CD4-positive, alpha-beta T cell treated with Interleukin-1 beta for 1 hour (primary cell): Measurements from ENCODE around the gene EDC3.
A peak's percentile ranks its signal among the peaks of the same experiment; 100 is the strongest.
"Not testable (repeated sequence)": the region's sequence is repeated elsewhere in the genome, so short reads cannot be mapped to it uniquely, and the experiment has no call there.

Source experiments
- DNase-seq, 2 donors: peaks; one replicate each; pipeline ENCODE4 v3.0.0-alpha.2; 2020 to 2022

EDC3 gene

DNA sequence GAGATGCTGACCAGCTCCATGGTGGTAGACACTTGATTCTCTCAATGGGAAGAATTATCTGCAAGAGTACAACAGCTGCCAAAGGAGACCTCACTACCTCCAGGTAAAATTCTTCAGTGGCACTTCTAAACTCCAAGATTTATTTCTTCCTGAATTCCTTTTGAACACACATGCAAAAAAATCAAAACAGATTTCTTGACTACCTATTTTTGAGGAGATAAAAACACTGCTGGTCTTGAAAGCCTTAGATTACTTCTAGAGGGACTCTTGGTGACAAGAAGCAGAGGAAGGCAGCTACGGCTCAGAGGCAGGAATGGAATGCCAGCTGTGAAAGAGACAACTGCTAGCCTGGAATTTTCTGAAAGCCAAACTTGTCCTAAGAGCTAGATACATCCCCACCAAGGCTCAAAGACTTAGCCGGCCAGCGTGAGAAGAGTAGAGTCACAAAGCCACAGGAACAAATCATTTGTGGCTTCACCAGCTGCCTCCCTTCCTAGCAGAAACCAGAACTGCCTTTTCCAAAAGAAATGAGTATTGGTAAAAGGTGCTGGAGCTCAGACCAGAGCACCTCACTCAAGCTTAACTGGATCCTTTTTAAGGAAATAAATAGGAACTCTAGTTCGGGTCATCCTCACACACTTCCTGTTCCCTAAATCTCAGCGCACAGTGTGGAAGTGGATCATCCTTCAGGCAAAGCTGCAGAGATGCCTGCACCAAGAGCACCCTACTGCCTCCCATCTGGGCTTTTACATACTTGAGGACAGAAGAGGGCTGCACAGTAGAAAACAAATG is 47.6 kb downstream of the EDC3 start:
- no peak for DNase-seq

DNA sequence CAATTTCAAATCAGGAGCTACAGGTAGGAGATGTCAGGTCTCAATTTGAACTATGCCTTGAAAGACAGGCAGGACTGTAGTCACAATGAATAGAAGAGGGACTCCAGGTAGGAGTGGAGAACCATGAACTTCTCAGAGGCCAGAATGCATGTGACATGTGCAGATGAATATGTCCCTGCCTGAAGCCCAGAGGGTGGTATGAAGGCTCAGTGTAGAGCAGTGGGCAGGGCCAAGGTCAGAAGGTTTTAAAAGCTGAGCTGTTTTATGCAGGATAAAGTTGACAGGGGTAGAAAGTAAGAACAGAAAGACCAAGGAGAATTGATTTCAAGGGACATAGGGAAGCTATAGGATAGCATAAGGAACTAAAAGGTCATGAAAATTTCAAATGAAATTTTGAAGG is 49.3 kb downstream of the EDC3 start:
- DNase-seq = no peak

DNA sequence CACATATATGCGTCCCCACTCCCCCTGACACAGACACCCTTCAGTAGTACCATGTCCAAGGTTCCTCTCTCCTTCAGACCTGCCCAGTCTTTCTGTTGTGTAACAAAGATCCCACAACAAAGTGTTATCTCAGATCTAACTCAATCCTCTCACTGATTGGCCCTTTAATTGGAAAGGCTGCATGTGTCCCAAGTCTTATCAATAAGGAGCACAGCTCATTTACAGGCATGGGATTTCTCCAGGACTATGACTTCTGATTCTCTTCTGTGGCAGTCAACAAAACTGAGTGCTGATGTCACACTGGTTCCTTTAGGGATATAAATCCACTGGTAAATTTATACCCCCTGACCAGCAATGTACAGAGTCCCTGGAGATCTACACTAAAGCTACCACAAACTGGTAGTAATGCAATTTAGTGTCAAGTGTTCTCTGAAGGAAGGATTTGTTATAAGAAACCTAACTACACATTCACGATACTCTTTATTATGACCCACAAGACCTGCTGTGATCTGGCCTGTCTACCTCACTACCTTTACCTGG is 52.1 kb downstream of the EDC3 start:
- DNase-seq = no peak

DNA sequence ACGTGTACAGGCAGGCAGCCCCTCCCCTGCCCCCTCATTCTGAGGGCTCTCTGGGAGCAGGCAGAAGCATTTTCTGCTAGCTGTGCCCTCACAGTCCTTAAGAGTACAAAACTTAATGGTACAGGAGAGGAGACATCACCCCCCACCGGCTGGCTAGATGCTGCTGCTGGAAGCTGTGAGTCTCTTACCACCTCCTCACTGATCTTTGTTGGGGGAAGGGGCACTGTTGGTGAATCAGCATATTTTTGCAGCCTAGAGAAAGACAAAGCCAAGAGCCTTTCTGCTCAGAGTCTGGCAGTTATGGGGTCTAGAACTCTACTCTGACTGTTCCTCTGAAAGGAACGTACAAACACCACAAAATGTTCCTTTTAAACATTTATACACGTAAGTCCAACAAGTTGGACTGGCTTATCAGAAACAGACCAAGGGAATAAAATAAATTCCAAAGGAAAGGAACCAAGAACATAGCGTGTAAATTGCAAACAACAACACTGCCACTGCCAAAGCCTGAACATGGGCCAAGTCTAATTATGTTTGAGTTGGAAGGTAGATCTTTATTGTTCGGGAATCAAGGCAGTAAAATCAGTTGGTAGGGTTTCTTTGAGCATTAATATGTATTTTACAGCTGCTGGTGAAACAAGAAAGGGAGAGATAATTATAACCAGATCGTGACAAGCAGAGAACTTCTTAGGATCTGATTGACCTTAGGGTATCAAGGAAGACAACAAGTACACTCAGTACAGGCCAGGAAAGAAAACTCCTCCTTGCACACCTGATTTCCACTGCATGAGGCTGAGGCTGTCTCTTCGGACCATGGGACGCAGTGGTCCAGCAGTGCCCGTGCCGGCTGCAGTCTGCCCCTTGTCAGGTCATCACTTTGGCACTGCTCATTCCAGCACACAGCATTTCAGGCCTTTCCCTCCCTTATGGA is 52.8 kb downstream of the EDC3 start:
- no peak for DNase-seq

DNA sequence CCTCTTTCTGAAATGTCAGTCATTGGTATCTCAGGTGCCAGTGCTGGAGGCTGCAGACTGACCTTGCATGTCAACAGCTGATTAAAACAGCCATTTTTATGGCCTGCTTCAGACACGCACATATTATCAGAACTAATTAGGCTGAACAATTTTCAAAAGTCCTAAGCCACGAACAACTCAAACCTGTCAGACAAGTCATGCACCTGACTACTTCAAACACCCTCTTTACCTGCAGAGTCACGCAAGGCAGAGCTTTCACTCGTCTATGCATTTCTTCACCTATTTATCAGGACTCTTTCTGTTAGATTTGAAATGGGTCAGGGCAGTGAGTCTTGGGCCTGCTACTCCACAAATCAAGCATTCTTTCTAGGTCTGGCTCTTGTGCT is 53.5 kb downstream of the EDC3 start:
- DNase-seq = no peak

DNA sequence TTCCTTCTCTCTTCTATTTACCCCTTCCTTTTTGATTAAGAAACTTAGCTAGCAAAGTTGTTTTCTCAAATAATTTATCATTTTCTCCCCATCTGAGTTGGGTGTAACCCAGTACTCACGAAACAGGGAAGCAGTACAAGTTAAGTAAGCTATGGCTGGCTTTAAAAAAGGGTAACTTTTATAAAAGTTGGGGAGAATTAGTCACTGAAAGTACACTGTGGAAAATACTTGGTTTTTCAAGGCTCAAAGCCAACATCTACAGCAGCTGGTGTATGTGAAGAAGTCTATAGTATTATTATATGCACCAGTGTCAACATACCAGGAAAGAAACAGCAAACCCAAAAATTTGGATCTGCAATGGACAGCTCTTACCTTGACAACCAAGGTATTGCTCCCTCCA is 54.7 kb downstream of the EDC3 start:
- no peak for DNase-seq

DNA sequence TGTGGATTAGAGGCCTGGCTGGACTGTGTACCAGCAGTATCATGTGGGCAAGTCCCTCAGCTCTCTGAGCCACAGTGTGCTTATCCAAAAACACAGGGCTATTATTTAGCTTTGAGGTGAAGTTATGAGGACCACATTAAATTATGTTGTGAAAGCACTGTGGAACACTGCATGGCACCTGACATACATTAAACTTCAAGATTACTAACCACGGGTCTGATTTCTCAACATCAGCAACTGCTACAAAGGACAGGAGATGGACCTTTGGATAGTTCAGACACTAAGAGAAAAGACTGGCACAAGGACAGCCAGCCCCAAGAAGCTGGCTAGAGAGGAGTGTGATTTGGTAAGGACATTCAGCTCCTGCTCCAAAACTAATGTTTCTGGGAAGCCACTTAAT is 58.8 kb downstream of the EDC3 start:
- DNase-seq = no peak

DNA sequence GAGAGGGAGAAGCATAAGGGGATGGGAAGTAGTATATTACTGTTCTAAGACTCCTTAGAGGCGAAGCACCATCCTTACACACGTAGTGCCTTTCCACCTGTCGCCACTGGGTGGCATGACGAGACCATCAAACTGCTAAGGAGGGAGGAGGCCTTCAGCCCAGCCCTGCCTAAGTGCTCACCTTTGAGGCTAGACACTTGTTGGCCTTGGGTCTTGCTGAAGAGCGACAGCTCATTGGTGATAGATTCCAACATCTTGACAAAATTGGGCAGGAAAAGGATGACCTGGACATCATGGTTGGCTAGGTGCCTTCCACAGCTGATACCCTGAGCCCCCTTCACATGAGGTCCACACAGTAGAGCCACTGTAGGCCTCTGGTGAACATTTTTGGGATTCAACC is 60.6 kb downstream of the EDC3 start:
- DNase-seq = peak; percentile 76 to 78

DNA sequence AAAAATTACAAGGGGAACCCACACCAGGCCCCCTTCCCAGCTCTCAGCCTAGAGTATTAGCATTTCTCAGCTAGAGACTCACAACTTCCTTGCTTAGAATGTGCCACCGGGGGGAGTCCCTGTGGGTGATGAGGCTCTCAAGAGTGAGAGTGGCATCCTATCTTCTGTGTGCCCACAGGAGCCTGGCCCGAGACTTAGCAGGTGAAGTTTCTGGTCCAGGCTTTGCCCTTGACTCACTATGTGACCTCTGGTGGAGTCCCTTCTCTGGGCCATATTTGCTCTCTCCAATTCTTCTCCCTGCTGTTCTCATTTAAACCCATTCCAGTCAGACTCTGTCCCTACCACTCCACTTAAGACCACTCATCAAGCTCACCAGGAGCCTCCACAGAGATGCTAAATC is 62.0 kb downstream of the EDC3 start:
- no peak for DNase-seq

DNA sequence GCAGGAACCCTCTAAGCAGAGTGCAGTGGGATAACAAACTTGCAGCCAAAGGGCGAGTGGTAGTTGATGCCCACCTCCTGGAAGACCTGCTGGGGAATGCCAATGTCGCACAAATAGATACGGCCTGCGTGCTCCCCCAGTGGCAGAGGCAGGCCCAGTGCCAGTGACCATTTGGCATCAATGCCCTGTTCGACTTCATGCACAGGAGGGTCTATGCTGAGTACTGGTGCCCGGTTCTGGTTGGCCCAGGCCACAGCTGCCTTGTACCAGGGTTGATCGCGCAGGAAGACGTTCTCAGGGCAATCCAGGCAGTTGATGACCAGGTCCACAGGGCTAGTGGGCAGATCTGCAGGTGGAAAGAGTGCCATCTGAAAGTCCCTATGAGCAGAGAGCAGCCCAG is 63.2 kb downstream of the EDC3 start:
- DNase-seq = no peak

DNA sequence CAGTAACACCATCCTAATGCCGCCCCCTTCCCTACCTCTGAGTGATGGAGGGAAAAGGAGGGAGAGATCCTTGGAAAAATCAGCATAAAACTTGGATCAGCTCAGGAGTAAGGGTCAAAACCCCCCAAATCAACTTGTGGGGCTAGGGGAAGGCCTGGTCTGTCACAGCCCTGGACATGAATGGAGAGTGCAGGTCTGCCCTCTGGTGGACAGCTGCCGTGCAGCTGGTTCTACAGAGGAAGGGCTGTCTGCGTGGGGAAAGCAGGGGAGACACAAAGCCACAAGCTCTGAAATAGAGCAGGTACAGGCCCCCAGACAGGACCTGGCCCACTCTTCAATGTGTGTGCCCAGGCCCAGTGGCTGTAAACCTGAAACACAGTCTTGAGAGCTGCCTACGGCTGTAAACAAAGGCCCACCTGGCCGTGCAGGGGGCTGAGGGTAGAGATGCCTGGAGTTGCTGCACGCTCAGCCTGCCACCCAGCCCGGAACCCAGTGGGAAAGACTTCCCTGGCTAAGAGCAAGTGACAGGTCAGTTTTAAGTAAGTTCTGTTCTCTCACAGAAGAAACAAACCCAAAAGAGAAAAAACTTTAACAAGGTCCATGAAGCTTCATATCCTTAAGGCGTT is 63.8 kb downstream of the EDC3 start:
- DNase-seq = peak; percentile 55 to 59

DNA sequence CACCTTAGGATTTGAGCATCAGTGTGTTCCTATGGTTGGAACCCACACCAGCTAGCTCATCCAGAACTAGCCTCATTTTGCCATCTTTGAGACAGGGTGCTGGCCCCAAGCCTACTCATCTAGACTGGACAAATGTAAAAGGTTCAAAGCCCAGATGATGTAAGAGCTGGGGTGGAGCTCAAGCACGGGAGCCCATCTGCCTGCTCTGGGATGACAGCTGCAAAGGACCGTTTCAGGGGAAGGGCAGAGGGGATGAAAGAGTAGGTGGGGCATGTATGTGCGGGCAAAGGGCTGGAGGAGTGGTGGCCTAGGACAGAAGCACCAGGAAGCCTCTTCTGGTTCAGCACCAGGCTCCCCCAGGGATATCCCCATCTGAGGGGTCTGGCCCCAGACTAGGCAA is 64.4 kb downstream of the EDC3 start:
- DNase-seq = no peak

DNA sequence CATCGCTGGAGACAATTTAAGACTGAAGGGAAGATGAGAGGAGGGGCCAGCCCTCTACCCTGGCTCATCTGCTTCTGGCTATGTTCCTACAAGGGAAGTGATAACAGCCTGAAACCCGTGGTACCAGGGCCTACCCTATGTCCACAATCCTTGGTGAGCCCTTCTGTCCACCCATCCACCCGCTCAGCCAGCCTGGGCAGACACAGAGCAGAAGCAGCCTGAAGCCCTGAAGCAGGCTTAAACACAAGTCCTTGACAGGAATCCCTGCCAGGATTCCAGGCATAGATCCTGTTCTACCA is 64.8 kb downstream of the EDC3 start:
- no peak for DNase-seq

DNA sequence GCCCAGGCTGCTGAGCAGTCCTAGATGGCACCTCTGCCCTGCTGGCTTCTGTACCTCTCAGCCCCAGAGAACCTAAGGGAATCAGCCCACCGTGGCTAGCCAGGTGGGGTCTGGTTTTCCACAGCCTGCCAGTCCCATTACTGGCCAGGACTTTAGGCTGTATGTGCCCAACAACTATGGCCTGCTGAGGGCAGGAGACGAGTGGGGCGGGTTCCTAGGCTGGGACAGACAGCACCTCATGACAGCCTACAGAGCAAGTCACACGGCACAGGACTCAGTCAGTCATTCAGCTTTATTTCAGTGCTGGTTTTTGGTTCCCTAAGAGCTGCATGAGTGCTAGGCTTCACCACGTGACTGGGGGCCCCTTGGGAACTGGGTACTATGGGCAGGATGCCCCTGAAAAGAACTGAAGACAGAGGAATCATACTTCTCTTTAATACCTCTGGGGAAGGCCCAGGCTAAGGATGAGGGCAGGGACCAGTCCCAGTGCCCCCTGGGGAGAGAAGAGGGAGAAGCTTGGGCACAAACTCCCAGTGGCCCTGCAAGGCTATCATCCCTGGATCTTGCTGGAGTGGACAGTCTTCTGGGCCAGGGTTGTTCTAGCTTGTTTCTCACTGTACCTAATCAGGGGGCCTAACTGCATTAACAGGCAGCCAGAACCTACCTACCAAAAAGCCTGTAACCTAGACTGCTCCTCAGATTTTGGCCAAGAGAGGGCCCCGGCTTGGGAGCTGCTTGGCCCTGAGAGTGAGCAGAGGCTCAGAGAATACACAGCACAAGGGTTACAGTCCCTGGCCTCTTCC is 65.3 kb downstream of the EDC3 start:
- DNase-seq = peak in 1 of 2 donors; percentile 39

DNA sequence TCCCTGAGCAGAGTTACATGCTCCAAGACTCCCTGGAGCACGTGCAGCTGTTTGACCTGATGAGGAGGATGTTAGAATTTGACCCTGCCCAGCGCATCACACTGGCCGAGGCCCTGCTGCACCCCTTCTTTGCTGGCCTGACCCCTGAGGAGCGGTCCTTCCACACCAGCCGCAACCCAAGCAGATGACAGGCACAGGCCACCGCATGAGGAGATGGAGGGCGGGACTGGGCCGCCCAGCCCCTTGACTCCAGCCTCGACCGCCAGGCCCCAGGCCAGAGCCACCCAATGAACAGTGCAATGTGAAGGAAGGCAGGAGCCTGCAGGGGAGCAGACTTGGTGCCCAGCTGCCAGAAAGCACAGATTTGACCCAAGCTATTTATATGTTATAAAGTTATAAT is 66.1 kb downstream of the EDC3 start:
- DNase-seq = not testable (repeated sequence)

DNA sequence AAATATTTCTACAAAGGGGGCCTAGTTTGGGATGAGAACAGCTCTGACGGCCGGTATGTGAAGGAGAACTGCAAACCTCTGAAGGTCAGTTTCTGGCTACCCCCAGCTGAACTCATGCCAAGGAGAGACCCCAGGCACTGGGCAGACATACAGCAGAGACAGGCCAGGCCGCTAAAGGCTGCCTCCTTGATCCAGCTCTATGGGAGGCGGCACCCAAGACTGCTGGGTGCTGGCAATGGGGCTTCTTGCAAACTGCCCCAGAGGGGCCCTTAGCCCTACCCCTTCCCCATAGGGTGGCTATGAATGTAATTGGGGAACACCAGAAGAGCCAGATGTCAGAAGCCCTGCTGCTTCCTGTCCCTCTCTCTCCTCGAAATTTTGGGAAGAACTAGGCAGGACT is 66.9 kb downstream of the EDC3 start:
- no peak for DNase-seq

DNA sequence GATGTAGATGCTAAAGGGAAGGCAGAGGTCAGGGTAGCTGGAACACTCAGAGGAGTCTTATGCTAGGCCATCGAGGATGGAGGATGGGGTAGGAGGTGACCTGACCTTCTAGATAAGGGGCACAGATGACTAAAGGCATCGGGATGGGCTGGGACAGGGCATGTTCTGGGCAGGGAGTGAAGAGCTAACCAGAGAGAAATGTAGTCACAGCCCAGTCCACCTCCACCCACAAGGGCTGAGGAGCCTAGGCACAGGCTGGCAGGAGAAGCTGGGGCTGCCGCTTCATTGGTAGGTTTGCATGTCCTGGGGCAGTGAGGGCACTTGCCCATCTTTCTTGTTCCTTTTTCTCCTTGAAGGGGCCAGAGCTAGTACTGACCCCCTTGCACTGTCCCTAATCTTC is 67.6 kb downstream of the EDC3 start:
- no peak for DNase-seq

DNA sequence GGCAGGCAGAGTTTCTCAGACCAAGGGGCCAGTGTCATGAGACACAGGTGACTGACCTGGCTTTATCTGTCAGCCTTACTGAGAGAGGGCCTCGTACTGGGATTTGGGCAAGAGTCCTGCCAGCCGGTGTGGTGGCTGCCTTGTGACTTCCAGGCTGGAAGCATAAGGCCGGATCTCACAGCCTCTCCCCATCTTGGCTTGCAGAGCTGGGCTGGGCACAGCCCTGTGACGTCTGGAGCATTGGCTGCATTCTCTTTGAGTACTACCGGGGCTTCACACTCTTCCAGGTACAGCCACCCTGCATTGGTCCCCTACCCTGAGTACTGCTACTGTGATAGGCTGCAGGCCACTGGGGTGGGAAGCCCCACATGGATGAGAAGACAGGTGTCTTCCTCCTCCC is 68.1 kb downstream of the EDC3 start:
- no peak for DNase-seq

DNA sequence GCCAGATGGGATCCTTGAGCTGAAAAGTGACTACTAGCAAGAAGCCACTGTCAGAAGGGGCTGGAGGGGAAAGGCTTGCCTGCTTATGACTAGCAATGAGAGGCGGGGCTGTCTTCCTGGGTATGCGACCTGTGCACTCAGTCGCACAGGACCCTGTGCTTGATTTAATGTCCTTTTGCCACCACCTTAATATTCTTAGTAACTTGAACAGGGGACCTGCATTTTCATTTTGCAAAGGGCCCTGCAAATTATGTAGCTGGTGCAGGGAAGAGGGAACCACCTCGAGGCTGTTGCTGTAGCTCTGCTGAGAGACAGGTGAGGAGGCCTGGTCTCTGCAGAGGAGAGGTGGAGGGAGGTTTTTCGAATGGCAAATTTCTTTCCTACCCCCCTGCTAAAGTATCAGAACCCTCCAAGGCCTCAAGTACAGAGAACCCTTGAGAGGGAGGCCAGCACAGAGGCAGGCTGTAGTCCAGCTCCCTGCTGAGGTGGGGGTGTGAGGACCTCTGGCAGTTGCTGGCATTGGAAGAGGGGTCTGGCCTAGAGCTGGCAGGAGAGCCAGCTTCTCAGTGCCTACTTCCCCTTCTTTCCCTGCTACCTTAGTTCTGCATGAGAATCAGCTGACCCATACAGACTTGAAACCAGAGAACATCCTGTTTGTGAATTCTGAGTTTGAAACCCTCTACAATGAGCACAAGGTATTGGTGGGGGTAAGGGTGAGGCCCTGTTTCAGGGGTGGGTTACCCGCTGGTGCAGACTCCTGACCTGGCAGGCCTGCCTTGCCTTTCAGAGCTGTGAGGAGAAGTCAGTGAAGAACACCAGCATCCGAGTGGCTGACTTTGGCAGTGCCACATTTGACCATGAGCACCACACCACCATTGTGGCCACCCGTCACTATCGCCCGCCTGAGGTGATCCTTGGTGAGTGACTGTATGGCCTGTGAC is 68.8 kb downstream of the EDC3 start:
- no peak for DNase-seq

DNA sequence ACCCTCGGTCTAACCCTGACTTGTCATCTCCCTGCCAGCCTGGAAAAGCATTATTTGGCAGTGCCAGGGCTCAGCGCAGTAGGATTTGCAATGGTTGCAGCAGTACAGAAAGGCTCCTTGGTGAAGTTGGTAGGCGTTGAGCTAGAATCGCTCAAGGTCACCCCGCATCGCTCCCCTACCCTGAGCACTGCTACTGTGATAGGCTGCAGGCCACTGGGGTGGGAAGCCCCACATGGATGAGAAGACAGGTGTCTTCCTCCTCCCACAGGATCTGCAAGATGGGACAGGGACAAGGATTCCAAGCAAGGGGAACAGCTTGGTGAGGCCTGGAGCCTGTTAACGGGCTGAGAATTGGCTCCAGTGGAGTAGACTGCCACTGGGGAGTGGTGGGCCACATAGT is 69.5 kb downstream of the EDC3 start:
- DNase-seq = no peak

DNA sequence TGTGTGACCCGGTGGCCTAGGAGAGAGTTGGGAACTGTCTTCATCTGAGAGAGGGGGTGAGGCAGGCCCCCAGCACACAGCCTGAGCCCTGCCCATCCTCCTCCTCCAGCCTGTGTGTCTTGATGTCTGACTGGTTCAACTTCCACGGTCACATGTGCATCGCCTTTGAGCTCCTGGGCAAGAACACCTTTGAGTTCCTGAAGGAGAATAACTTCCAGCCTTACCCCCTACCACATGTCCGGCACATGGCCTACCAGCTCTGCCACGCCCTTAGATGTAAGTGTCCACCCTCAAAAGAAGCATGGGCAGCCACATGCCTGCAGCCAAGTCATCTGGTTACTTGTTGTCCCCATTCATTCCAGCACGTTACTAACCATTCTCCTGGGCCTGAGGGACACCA is 70.1 kb downstream of the EDC3 start:
- no peak for DNase-seq
